SJCRH30 (cell line): ENCODE measurements around the gene C19orf18. TPM values are rescaled to one million over a fixed set of nuclear protein-coding genes. Genes with fewer than 3 reads are reported as not detected.
"Not testable (repeated sequence)": the region's sequence is repeated elsewhere in the genome, so short reads cannot be mapped to it uniquely, and the experiment has no call there.

Experiments used
- DNase-seq, 2 experiments: peaks; one replicate each; pipeline ENCODE4 v3.0.0-alpha.2; 2015 to 2020
- H3K27ac ChIP-seq: fragments of 250-450 bp; sonication (Bioruptor Pico); 2 replicates; pipeline ENCODE4 v1.5.1; 2020; ENCODE audit warnings: mild to moderate bottlenecking, moderate library complexity
- H3K27me3 ChIP-seq: fragments of 250-450 bp; sonication (Bioruptor Pico); 2 replicates; pipeline ENCODE4 v1.5.1; 2020; ENCODE audit warnings: mild to moderate bottlenecking, moderate library complexity
- H3K36me3 ChIP-seq: fragments of 250-450 bp; sonication (Bioruptor Pico); 2 replicates; pipeline ENCODE4 v1.5.1; 2020; ENCODE audit warnings: mild to moderate bottlenecking, moderate library complexity
- H3K4me1 ChIP-seq: fragments of 250-450 bp; sonication (Bioruptor Pico); 2 replicates; pipeline ENCODE4 v1.5.1; 2020; ENCODE audit warnings: mild to moderate bottlenecking, moderate library complexity
- H3K4me3 ChIP-seq: fragments of 250-450 bp; sonication (Bioruptor Pico); 2 replicates; pipeline ENCODE4 v1.5.1; 2020; ENCODE audit warnings: mild to moderate bottlenecking, moderate library complexity
- H3K9me3 ChIP-seq: fragments of 250-450 bp; sonication (Bioruptor Pico); replicated peaks from 2 replicates; pipeline ENCODE4 v1.5.1; 2020; ENCODE audit warnings: mild to moderate bottlenecking, moderate library complexity
- total RNA-seq: library from RNA; depleted of rRNA; stranded (reverse); fragments of >200 nt; shearing (Covaris generic); gene quantifications from 2 replicates; pipeline ENCODE4 v1.2.3, GENCODE V29; 2014; rRNA removed

C19orf18 gene
- total RNA-seq, 1 experiment from 2014 or later, result 0.16 TPM

DNA sequence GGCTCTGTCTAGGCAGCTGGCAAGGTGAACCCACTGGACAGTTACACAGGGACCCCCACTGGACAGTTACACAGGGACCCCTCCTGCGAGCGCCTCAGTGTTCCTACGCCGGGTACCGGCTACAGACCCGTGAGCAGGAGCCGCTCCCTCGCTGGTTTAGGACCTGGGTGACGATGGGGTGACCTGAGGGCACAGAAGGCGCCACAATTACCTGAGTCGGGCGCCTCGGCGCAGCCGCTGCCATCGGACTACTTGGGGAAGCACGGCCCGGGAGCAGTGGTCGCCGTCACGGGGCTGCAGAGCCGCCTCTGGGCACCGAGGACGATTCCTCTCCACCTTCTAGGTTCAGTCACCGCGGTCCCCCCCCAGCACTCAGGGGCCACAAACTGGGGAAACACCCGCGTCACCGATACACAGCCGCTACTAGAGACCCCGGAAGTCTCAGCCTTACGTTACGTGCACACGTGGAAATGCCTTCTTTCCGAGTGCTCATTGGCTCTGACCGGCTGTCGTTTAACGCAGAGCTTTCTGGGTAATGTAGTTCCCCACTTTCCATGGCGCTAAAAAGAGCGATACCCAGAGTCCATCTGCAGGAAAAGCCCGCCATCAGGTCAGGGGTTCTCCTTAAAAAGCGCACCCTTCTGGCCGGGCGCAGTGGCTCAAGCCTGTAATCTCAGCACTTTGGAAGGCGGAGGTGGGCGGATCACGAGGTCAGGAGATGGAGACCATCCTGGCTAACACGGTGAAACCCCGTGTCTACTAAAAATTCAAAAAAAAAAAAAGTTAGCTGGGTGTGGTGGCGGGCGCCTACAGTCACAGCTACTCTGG lies 58.0 kb downstream of the C19orf18 start, which contains the start of gene ZNF417:
Gene ZNF417 (minus strand): TSS at position 425 of the 828 bp plus-strand sequence. CDS start 181 bp downstream, at position 244.
- not testable (repeated sequence) for H3K36me3 ChIP-seq, H3K27me3 ChIP-seq, H3K4me1 ChIP-seq, H3K9me3 ChIP-seq
- Histone ChIP-seq H3K4me3 (peak within 1 kb of the TSS; percentile 95), H3K27ac (peak within 1 kb of the TSS; percentile 62)
- peak; percentile 90 to 96 for DNase-seq

DNA sequence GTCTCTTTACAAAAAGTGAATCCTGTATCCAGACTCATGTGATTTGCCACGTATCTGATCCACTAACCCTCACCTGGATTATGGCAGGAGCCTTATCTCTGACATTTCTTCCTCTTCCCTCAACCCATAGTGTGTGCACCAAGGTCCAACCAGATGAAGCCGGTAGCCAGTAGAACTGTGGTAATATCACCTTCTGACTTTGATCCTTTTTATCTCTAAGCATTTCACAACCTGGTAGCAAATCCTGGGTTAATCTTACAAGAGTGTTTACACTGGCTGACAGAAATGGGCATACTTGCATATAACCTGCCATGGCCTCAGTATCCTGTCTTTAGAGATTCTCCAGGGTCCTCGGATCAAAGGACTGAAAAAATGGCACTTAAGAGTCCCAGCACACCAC lies 59.8 kb downstream of the C19orf18 start:
- Histone ChIP-seq H3K27me3 (no peaks in the 10 kb centered on the region), H3K27ac (no peak overlapping the region), H3K9me3 (no peaks in the 10 kb centered on the region), H3K36me3 (peaks cover 20% of the 10 kb centered on the region), H3K4me3 (no peak overlapping the region), H3K4me1 (no peaks in the 10 kb centered on the region)
- no peak for DNase-seq

Other genes starting within 250 kb of the C19orf18 start
- gene ZNF671, start 246.9 kb downstream of the C19orf18 start, total RNA-seq, result 3.5 and 4.4 TPM in 2 replicates
- gene ZNF776, start 227.7 kb downstream of the C19orf18 start, total RNA-seq, result 19.3 and 24.4 TPM in 2 replicates
- 14.6 TPM in 2 replicates for gene ZNF586, start 204.9 kb downstream of the C19orf18 start, total RNA-seq
- 5.4 and 6.8 TPM in 2 replicates for gene ZNF552, start 159.6 kb downstream of the C19orf18 start, total RNA-seq
- 12.7 and 13.0 TPM in 2 replicates for gene ZNF587B, start 144.2 kb downstream of the C19orf18 start, total RNA-seq
- gene ZNF587, start 124.7 kb downstream of the C19orf18 start, total RNA-seq, result 10.5 and 14.5 TPM in 2 replicates
- gene ZNF814, start 85.5 kb downstream of the C19orf18 start, total RNA-seq, result 11.1 and 14.2 TPM in 2 replicates
- 15.6 and 16.1 TPM in 2 replicates for gene ZNF417, start 57.9 kb downstream of the C19orf18 start, total RNA-seq
- 1.4 and 1.8 TPM in 2 replicates for gene ZNF418, start 39.1 kb downstream of the C19orf18 start, total RNA-seq
- gene ZNF256, start 26.8 kb downstream of the C19orf18 start, total RNA-seq, result 11.5 and 11.6 TPM in 2 replicates
- 10.3 and 12.6 TPM in 2 replicates for gene ZNF606, start 28.3 kb upstream of the C19orf18 start, total RNA-seq
- gene ZSCAN1, start 59.5 kb upstream of the C19orf18 start, total RNA-seq, result not detected in 2 replicates
- 0.43 and 0.45 TPM in 2 replicates for gene ZNF135, start 84.7 kb upstream of the C19orf18 start, total RNA-seq
- gene ZSCAN18, start 123.7 kb upstream of the C19orf18 start, total RNA-seq, result 17.5 and 17.9 TPM in 2 replicates
- 9.3 and 9.7 TPM in 2 replicates for gene ZNF329, start 176.3 kb upstream of the C19orf18 start, total RNA-seq
- gene ZNF274, start 208.5 kb upstream of the C19orf18 start, total RNA-seq, result 19.3 and 23.3 TPM in 2 replicates